Measurements from ENCODE around the gene CDH8.

GRCh38 chr16:61993108-61993507, 43.1 kb downstream of the CDH8 start:
- TF ChIP-seq CTCF (IDR thresholded peaks at IDR 0.05), result no peak
- no peak for TF ChIP-seq EZH2 (IDR thresholded peaks at IDR 0.05; ENCODE audit: borderline replicate concordance, insufficient read depth, low read depth, low read length, poor library complexity, severe bottlenecking)
